Stimulated activated CD4-positive, alpha-beta T cell treated with anti-CD3 and anti-CD28 coated beads, Interleukin-15, amount 100 ng/mL, for 48 hours (primary cell): ENCODE measurements around the gene DNAH11.
"Not testable (repeated sequence)": the region's sequence is repeated elsewhere in the genome, so short reads cannot be mapped to it uniquely, and the experiment has no call there.

Experiments
- DNase-seq, 2 donors: peaks; one replicate each; pipeline ENCODE4 v3.0.0-alpha.2; 2020; ENCODE audit warnings: low read depth in 2 of 2

Gene DNAH11

GRCh38 chr7:21542891-21543527 is at the start of gene DNAH11:
DNAH11 (plus strand) TSS chr7:21543039; CDS start chr7:21543246, 207 bp downstream.
- DNase-seq: peak in 1 of 2 donors; percentile 19

- DNase-seq: no peak
These were observed 47.1 kb upstream of the DNAH11 start for GRCh38 chr7:21495731-21496130.

- DNase-seq: no peak
These were observed 45.8 kb upstream of the DNAH11 start for GRCh38 chr7:21497072-21497471.

GRCh38 chr7:21500117-21500832 is 42.6 kb upstream of the DNAH11 start:
- DNase-seq: no peak

GRCh38 chr7:21504021-21504420 is 38.8 kb upstream of the DNAH11 start:
- DNase-seq: no peak

GRCh38 chr7:21507627-21508343 is 35.1 kb upstream of the DNAH11 start:
- peak in 1 of 2 donors; percentile 4 for DNase-seq

GRCh38 chr7:21508538-21508937 is 34.3 kb upstream of the DNAH11 start:
- DNase-seq: no peak

- DNase-seq: no peak
These were observed 28.8 kb upstream of the DNAH11 start for GRCh38 chr7:21514062-21514461.

GRCh38 chr7:21524680-21525079 is 18.2 kb upstream of the DNAH11 start:
- no peak for DNase-seq

- DNase-seq: no peak
These were observed 16.8 kb upstream of the DNAH11 start for GRCh38 chr7:21526007-21526406.

- DNase-seq: no peak
These were observed 16.4 kb upstream of the DNAH11 start for GRCh38 chr7:21526448-21526847.

- DNase-seq: not testable (repeated sequence)
These were observed 10.4 kb upstream of the DNAH11 start for GRCh38 chr7:21532485-21532884.

GRCh38 chr7:21533646-21534045 is 9.2 kb upstream of the DNAH11 start:
- not testable (repeated sequence) for DNase-seq

- DNase-seq: not testable (repeated sequence)
These were observed 6.3 kb upstream of the DNAH11 start for GRCh38 chr7:21536445-21537118.

GRCh38 chr7:21538936-21539495 is 3.8 kb upstream of the DNAH11 start:
- no peak for DNase-seq

- no peak for DNase-seq
These were observed 876 bp downstream of the DNAH11 start for GRCh38 chr7:21543528-21544302.

- no peak for DNase-seq
These were observed 1.4 kb downstream of the DNAH11 start for GRCh38 chr7:21544303-21544656.

- no peak for DNase-seq
These were observed 1.9 kb downstream of the DNAH11 start for GRCh38 chr7:21544715-21545114.

GRCh38 chr7:21547501-21547900 is 4.7 kb downstream of the DNAH11 start:
- DNase-seq: no peak

- DNase-seq: no peak
These were observed 5.7 kb downstream of the DNAH11 start for GRCh38 chr7:21548491-21548890.

GRCh38 chr7:21550076-21550475 is 7.2 kb downstream of the DNAH11 start:
- no peak for DNase-seq
